ENCODE data around the gene RETREG2. TPM values are rescaled to one million over a fixed set of nuclear protein-coding genes. Genes with fewer than 3 reads are reported as not detected.

Gene RETREG2
- total RNA-seq, 4 donors from 2014 or later: 37.8 to 226 (median 102) TPM

DNA sequence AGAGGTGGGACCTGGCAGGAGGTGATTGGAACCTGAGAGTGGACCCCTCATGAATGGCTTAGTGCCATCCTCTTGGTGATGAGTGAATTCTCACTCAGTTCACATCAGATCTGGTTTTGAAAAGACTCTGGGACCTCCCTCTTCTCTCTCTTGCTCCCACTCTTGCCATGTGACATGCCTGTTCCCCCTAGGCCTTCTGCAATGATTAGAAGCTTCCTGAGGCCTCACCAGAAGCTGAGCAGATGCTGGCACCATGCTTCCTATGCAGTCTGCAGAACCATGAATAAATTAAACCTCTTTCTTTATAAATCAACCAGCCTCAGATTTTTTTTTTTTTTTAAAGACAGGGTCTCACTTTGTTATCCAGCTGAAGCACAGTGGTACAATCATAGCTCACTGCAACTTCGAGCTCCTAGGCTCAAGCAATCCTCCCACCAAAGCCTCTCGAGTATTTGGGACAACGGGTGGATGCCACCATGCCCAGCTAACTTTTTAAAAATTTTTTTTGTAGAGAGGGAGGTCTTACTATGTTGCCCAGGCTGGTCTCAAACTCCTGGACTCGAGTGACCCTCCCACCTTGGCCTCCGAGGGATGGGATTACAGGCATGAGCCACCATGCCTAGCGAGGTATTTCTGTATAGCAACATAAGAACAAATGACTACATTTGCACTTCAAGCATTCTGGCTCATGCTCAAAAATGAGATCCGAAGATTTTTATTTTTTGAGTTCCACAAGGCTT is 26.5 kb downstream of the RETREG2 start:
- WGBS, 2 donors (ENCODE audit: low coverage in 1 of 2): 93% methylated on average over 6 to 7 of the region's 7 CpGs
- Histone ChIP-seq H3K27me3 (no peaks in the 10 kb centered on the region), H3K27ac (no peak overlapping the region), H3K4me1 (peaks cover 7 to 21% (median 20%) of the 10 kb centered on the region in 4 donors), H3K9me3 (no peaks in the 10 kb centered on the region), H3K36me3 (no peaks in the 10 kb centered on the region), H3K4me3 (no peak overlapping the region)
- in situ Hi-C loops (cut with MboI; ENCODE audit: low pct_ligation_motif_present in 1 of 4, low pct_unique_long_range_greater_than_20kb in 1 of 4, low sequenced_read_pairs in 3 of 4): loop anchor here in 1 of 4 donors (5.0 kb wide), 1 partner anchor 32 kb away; the partner anchor contains the start of gene SLC23A3
- no peak for DNase-seq
- TF ChIP-seq, protein P1, sequence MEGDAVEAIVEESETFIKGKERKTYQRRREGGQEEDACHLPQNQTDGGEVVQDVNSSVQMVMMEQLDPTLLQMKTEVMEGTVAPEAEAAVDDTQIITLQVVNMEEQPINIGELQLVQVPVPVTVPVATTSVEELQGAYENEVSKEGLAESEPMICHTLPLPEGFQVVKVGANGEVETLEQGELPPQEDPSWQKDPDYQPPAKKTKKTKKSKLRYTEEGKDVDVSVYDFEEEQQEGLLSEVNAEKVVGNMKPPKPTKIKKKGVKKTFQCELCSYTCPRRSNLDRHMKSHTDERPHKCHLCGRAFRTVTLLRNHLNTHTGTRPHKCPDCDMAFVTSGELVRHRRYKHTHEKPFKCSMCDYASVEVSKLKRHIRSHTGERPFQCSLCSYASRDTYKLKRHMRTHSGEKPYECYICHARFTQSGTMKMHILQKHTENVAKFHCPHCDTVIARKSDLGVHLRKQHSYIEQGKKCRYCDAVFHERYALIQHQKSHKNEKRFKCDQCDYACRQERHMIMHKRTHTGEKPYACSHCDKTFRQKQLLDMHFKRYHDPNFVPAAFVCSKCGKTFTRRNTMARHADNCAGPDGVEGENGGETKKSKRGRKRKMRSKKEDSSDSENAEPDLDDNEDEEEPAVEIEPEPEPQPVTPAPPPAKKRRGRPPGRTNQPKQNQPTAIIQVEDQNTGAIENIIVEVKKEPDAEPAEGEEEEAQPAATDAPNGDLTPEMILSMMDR (IDR thresholded peaks at IDR 0.05): no peak
- TF ChIP-seq POLR2A (IDR thresholded peaks at IDR 0.05): no peak
- TF ChIP-seq EP300 (IDR thresholded peaks at IDR 0.05; ENCODE audit: low read depth): no peak
- no peak for TF ChIP-seq POLR2AphosphoS5 (IDR thresholded peaks at IDR 0.05)
- intact Hi-C loops (cut with DNase I; ENCODE audit: low total_unique reads): no loop called here

DNA sequence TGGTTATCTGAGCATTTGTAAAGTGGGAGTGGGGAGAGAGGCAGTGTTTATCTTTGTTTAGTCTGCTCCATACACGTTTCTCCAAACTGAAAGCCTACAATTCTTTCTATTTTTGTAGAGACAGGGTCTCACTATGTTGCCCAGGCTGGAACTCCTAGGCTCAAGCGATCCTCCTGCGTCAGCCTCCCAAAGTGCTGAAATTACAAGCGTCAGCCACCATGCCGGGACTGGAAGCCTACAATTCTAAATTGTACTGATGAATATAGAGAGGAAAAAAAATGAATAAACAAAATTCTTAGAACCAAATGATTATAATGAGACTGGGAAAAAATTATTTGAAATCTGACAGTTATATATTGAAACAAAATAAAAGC is 27.1 kb downstream of the RETREG2 start:
- in situ Hi-C loops (cut with MboI; ENCODE audit: low pct_ligation_motif_present in 1 of 4, low pct_unique_long_range_greater_than_20kb in 1 of 4, low sequenced_read_pairs in 3 of 4): loop anchor here in 1 of 4 donors (5.0 kb wide), 1 partner anchor 33 kb away; the partner anchor contains the start of gene SLC23A3
- intact Hi-C loops (cut with DNase I; ENCODE audit: low total_unique reads): no loop called here
- no peak for DNase-seq

DNA sequence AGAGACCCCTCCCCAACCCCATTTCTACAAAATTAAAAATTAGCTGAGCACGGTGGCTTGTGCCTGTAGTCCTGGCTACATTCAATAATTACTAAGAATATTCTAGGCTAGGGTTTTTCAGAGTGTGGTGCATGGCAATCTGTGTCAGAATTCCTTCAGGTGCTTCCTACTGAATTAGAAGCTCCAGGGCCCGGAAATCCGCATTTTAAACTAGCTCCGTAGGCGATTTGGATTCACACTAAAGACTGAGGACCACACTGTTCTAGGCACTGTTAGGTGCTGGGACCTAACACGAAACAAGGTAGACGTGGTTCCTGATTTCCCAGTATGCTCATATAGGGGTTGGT is 27.9 kb downstream of the RETREG2 start:
- TF ChIP-seq POLR2AphosphoS5 (IDR thresholded peaks at IDR 0.05): no peak
- no peak for TF ChIP-seq POLR2A (IDR thresholded peaks at IDR 0.05)
- TF ChIP-seq EP300 (IDR thresholded peaks at IDR 0.05; ENCODE audit: low read depth): no peak
- TF ChIP-seq, protein P1 (IDR thresholded peaks at IDR 0.05): no peak
- WGBS, 2 donors (ENCODE audit: low coverage in 1 of 2): 14 to 50% methylated on average over 1 to 7 of the region's 7 CpGs
- H3K36me3 ChIP-seq: no peaks in the 10 kb centered on the region
- no peaks in the 10 kb centered on the region for H3K27me3 ChIP-seq
- H3K27ac ChIP-seq: peak overlapping the region; percentile 93 to 99 (median 96)
- intact Hi-C loops (cut with DNase I; ENCODE audit: low total_unique reads) (no loop called here), in situ Hi-C loops (cut with MboI; ENCODE audit: low pct_ligation_motif_present in 1 of 4, low pct_unique_long_range_greater_than_20kb in 1 of 4, low sequenced_read_pairs in 3 of 4) (loop anchor here in 1 of 4 donors (5.0 kb wide), 1 partner anchor 34 kb away; the partner anchor contains the start of gene SLC23A3)
- H3K9me3 ChIP-seq: no peaks in the 10 kb centered on the region
- H3K4me1 ChIP-seq: peaks cover 7 to 21% (median 20%) of the 10 kb centered on the region in 4 donors
- no peak for DNase-seq
- peak overlapping the region; percentile 2 to 76 (median 71) for H3K4me3 ChIP-seq

More for the DNA sequence above, 27.1 kb downstream of the RETREG2 start:
- Histone ChIP-seq H3K9me3 (no peaks in the 10 kb centered on the region), H3K4me1 (peaks cover 7 to 21% (median 20%) of the 10 kb centered on the region in 4 donors), H3K36me3 (no peaks in the 10 kb centered on the region), H3K27ac (no peak overlapping the region), H3K27me3 (no peaks in the 10 kb centered on the region), H3K4me3 (no peak overlapping the region)
- 83 to 85% methylated on average over 5 of the region's 5 CpGs for WGBS, 2 donors (ENCODE audit: low coverage in 1 of 2)
- TF ChIP-seq, protein P1 (IDR thresholded peaks at IDR 0.05): no peak
- TF ChIP-seq EP300 (IDR thresholded peaks at IDR 0.05; ENCODE audit: low read depth): no peak
- no peak for TF ChIP-seq POLR2AphosphoS5 (IDR thresholded peaks at IDR 0.05)
- no peak for TF ChIP-seq POLR2A (IDR thresholded peaks at IDR 0.05)

DNA sequence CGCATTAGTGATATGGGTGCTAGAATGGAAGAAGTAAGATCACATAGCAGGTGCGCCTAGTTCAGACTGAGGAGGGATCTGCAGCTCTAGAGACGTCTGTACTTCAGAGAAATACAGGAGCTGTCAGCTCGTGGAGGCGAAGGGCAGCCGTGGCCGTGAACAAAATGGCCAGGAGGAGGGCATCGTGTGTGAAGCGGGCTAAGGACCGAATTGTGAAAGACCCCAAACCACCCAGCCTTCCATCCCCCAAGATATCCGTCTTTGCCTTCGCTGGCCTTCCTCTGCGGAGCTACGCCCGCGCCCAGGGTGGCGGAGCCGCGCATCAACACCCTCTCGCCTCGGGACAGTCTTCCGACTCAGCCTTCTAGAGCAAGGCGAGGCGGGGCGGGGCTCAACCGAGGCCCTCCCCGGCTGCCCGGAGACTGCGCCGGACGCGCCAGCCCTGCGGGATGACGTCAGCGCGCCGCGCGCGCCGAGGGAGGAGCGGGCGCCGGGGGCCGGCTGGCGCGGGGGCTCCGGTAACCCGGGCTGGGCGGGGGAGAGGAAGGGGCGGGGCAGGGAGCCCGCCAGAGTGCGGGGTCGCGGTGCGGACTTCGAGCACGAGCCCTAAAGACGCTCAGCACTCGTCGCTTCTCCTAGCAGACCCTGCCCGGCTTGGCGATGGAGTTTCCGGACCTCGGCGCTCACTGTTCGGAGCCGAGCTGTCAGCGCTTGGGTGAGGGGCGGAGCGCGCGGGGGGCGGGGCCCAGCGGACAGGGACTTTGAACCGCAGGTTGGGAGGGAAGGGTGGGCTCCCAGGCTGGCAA is 28.5 kb downstream of the RETREG2 start, which contains the start of gene ZFAND2B:
Gene ZFAND2B (plus strand): TSS at position 455 of the 806 bp plus-strand sequence. CDS start 206 bp downstream, at position 661.
- no peaks in the 10 kb centered on the region for H3K9me3 ChIP-seq
- H3K36me3 ChIP-seq: no peaks in the 10 kb centered on the region
- H3K27ac ChIP-seq: peak within 1 kb of the TSS; percentile 93 to 99 (median 96)
- in situ Hi-C loops (cut with MboI; ENCODE audit: low pct_ligation_motif_present in 1 of 4, low pct_unique_long_range_greater_than_20kb in 1 of 4, low sequenced_read_pairs in 3 of 4): loop anchor here in 1 of 4 donors (5.0 kb wide), 1 partner anchor 34 kb away; the partner anchor contains the start of gene SLC23A3
- TF ChIP-seq POLR2A (IDR thresholded peaks at IDR 0.05) (peak; percentile 98), EP300 (IDR thresholded peaks at IDR 0.05; ENCODE audit: low read depth) (no peak), POLR2AphosphoS5 (IDR thresholded peaks at IDR 0.05) (peak; percentile 98 to 99 (median 99))
- TF ChIP-seq, protein P1 (IDR thresholded peaks at IDR 0.05): peak in 3 of 5 experiments; percentile 9 to 66 (median 61)
- peaks cover 7 to 21% (median 20%) of the 10 kb centered on the region in 4 donors for H3K4me1 ChIP-seq
- DNase-seq: peak; percentile 97
- H3K27me3 ChIP-seq: no peaks in the 10 kb centered on the region
- intact Hi-C loops (cut with DNase I; ENCODE audit: low total_unique reads): no loop called here
- peak within 1 kb of the TSS; percentile 61 to 76 (median 71) for H3K4me3 ChIP-seq
- 0% methylated on average over 2 to 49 of the region's 76 CpGs for WGBS, 2 donors (ENCODE audit: low coverage in 1 of 2)

Measured in transverse colon (tissue), 4 donors.